Stimulated activated naive CD8-positive, alpha-beta T cell treated with anti-CD3 and anti-CD28 coated beads, Interleukin-15, Interleukin-2, amounts not matched to agents 100 ng/mL and 50 ng/mL, for 24 hours (primary cell): ENCODE data around the gene RNF123.
A peak's percentile ranks its signal among the peaks of the same experiment; 100 is the strongest.

Experiments
- H3K27ac Mint-ChIP-seq: one replicate; pipeline ENCODE4 v1.8.0; 2021; ENCODE audit warnings: mild to moderate bottlenecking, mixed read lengths
- H3K27me3 Mint-ChIP-seq: one replicate; pipeline ENCODE4 v1.8.0; 2021; ENCODE audit warnings: mixed read lengths
- H3K36me3 Mint-ChIP-seq: one replicate; pipeline ENCODE4 v1.8.0; 2021; ENCODE audit warnings: low read depth, mixed read lengths
- H3K4me1 Mint-ChIP-seq: one replicate; pipeline ENCODE4 v1.8.0; 2021; ENCODE audit warnings: low read depth, mixed read lengths
- H3K4me3 Mint-ChIP-seq: one replicate; pipeline ENCODE4 v1.8.0; 2021; ENCODE audit warnings: mild to moderate bottlenecking, mixed read lengths
- H3K9me3 Mint-ChIP-seq: one replicate; pipeline ENCODE4 v1.8.0; 2021; ENCODE audit warnings: mixed read lengths

RNF123 gene

GRCh38 chr3:49723628-49724551 lies 34.5 kb downstream of the RNF123 start, which contains the start of gene GMPPB:
TSS of gene GMPPB (minus strand) at chr3:49723951. CDS start at chr3:49723726, 225 bp downstream.
- H3K4me1 Mint-ChIP-seq = peaks cover 40% of the 10 kb centered on the region

GRCh38 chr3:49724586-49724985 lies 35.2 kb downstream of the RNF123 start:
- Mint-ChIP-seq H3K27ac (peak overlapping the region; percentile 97), H3K9me3 (no peaks in the 10 kb centered on the region), H3K4me1 (peaks cover 34% of the 10 kb centered on the region), H3K36me3 (peaks cover 13% of the 10 kb centered on the region), H3K4me3 (peak overlapping the region; percentile 94), H3K27me3 (no peaks in the 10 kb centered on the region)

More at GRCh38 chr3:49723628-49724551, 34.5 kb downstream of the RNF123 start, which contains the start of gene GMPPB:
- H3K9me3 Mint-ChIP-seq = no peaks in the 10 kb centered on the region
- H3K36me3 Mint-ChIP-seq = peaks cover 13% of the 10 kb centered on the region
- H3K4me3 Mint-ChIP-seq = peak within 1 kb of the TSS; percentile 94
- H3K27me3 Mint-ChIP-seq = no peaks in the 10 kb centered on the region
- peak within 1 kb of the TSS; percentile 97 for H3K27ac Mint-ChIP-seq

- H3K36me3 Mint-ChIP-seq = peaks cover 18% of the 10 kb centered on the region
- H3K27ac Mint-ChIP-seq = peak overlapping the region; percentile 61
- no peak overlapping the region for H3K4me3 Mint-ChIP-seq
- no peaks in the 10 kb centered on the region for H3K9me3 Mint-ChIP-seq
- H3K4me1 Mint-ChIP-seq = peaks cover 21% of the 10 kb centered on the region
- H3K27me3 Mint-ChIP-seq = no peaks in the 10 kb centered on the region
Observed at GRCh38 chr3:49725906-49726681, 36.7 kb downstream of the RNF123 start.

- peaks cover 15% of the 10 kb centered on the region for H3K4me1 Mint-ChIP-seq
- no peaks in the 10 kb centered on the region for H3K27me3 Mint-ChIP-seq
- no peak overlapping the region for H3K27ac Mint-ChIP-seq
- no peaks in the 10 kb centered on the region for H3K9me3 Mint-ChIP-seq
- H3K4me3 Mint-ChIP-seq = no peak overlapping the region
- H3K36me3 Mint-ChIP-seq = peaks cover 22% of the 10 kb centered on the region
Observed at GRCh38 chr3:49727154-49727923, 38.0 kb downstream of the RNF123 start.

- Mint-ChIP-seq H3K4me1 (peaks cover 9% of the 10 kb centered on the region), H3K9me3 (no peaks in the 10 kb centered on the region), H3K4me3 (no peak overlapping the region), H3K36me3 (peaks cover 23% of the 10 kb centered on the region), H3K27me3 (no peaks in the 10 kb centered on the region), H3K27ac (no peak overlapping the region)
Observed at GRCh38 chr3:49727924-49728361, 38.6 kb downstream of the RNF123 start.

- no peaks in the 10 kb centered on the region for H3K9me3 Mint-ChIP-seq
- H3K4me3 Mint-ChIP-seq = no peak overlapping the region
- no peaks in the 10 kb centered on the region for H3K27me3 Mint-ChIP-seq
- H3K4me1 Mint-ChIP-seq = no peaks in the 10 kb centered on the region
- H3K36me3 Mint-ChIP-seq = peaks cover 31% of the 10 kb centered on the region
- no peak overlapping the region for H3K27ac Mint-ChIP-seq
Observed at GRCh38 chr3:49729966-49730609, 40.7 kb downstream of the RNF123 start.

- Mint-ChIP-seq H3K4me1 (no peaks in the 10 kb centered on the region), H3K27ac (no peak overlapping the region), H3K4me3 (no peak overlapping the region), H3K9me3 (no peaks in the 10 kb centered on the region), H3K27me3 (no peaks in the 10 kb centered on the region), H3K36me3 (peaks cover 48% of the 10 kb centered on the region)
Observed at GRCh38 chr3:49732597-49732996, 43.2 kb downstream of the RNF123 start.

GRCh38 chr3:49733551-49733950 lies 44.2 kb downstream of the RNF123 start:
- Mint-ChIP-seq H3K27ac (no peak overlapping the region), H3K36me3 (peaks cover 55% of the 10 kb centered on the region), H3K27me3 (no peaks in the 10 kb centered on the region), H3K9me3 (no peaks in the 10 kb centered on the region), H3K4me1 (no peaks in the 10 kb centered on the region), H3K4me3 (no peak overlapping the region)

GRCh38 chr3:49734752-49735151 lies 45.4 kb downstream of the RNF123 start:
- Mint-ChIP-seq H3K36me3 (peaks cover 58% of the 10 kb centered on the region), H3K4me1 (no peaks in the 10 kb centered on the region), H3K27me3 (no peaks in the 10 kb centered on the region), H3K27ac (no peak overlapping the region), H3K9me3 (no peaks in the 10 kb centered on the region), H3K4me3 (no peak overlapping the region)

GRCh38 chr3:49738067-49738713 lies 48.8 kb downstream of the RNF123 start:
- no peaks in the 10 kb centered on the region for H3K4me1 Mint-ChIP-seq
- H3K9me3 Mint-ChIP-seq = no peaks in the 10 kb centered on the region
- H3K27me3 Mint-ChIP-seq = no peaks in the 10 kb centered on the region
- H3K27ac Mint-ChIP-seq = no peak overlapping the region
- H3K4me3 Mint-ChIP-seq = no peak overlapping the region
- H3K36me3 Mint-ChIP-seq = peaks cover 37% of the 10 kb centered on the region

GRCh38 chr3:49740427-49740826 lies 51.1 kb downstream of the RNF123 start:
- H3K27me3 Mint-ChIP-seq = no peaks in the 10 kb centered on the region
- peaks cover 41% of the 10 kb centered on the region for H3K36me3 Mint-ChIP-seq
- no peak overlapping the region for H3K27ac Mint-ChIP-seq
- H3K4me3 Mint-ChIP-seq = no peak overlapping the region
- H3K4me1 Mint-ChIP-seq = no peaks in the 10 kb centered on the region
- no peaks in the 10 kb centered on the region for H3K9me3 Mint-ChIP-seq

GRCh38 chr3:49745986-49746385 lies 56.6 kb downstream of the RNF123 start:
- H3K4me3 Mint-ChIP-seq = no peak overlapping the region
- no peaks in the 10 kb centered on the region for H3K9me3 Mint-ChIP-seq
- H3K36me3 Mint-ChIP-seq = peaks cover 39% of the 10 kb centered on the region
- H3K27me3 Mint-ChIP-seq = no peaks in the 10 kb centered on the region
- H3K27ac Mint-ChIP-seq = no peak overlapping the region
- no peaks in the 10 kb centered on the region for H3K4me1 Mint-ChIP-seq

- Mint-ChIP-seq H3K36me3 (peaks cover 40% of the 10 kb centered on the region), H3K27me3 (no peaks in the 10 kb centered on the region), H3K27ac (no peak overlapping the region), H3K9me3 (no peaks in the 10 kb centered on the region), H3K4me3 (no peak overlapping the region), H3K4me1 (no peaks in the 10 kb centered on the region)
Observed at GRCh38 chr3:49747792-49748480, 58.6 kb downstream of the RNF123 start.
